B cell (primary cell): ENCODE measurements around the gene FADS2. TPM values are rescaled to one million over a fixed set of nuclear protein-coding genes. Genes with fewer than 3 reads are reported as not detected.

Experiments used
- ATAC-seq: fragments of 200-7000 bp; cut with Tn5 transposase; one replicate; pipeline ENCODE4 v1.10.0; 2021; ENCODE audit warnings: low read depth, mild to moderate bottlenecking, moderate number of reproducible peaks, moderate library complexity
- CTCF ChIA-PET: fragments of 350-600 bp; sonication (Branson Sonifier 250); formaldehyde crosslinking; loops from one replicate; lab custom pipeline; 2021; ENCODE audit warnings: antibody characterized with exemption, inconsistent platforms; lab: Charles Lee
- POLR2A ChIA-PET: fragments of 350-600 bp; sonication (Branson Sonifier 250); formaldehyde crosslinking; loops from one replicate; lab custom pipeline; 2021; ENCODE audit warnings: antibody characterized with exemption; lab: Charles Lee
- DNase-seq: peaks from one replicate; pipeline ENCODE4 v3.0.0; 2013
- H2AFZ ChIP-seq: 2 replicates; pipeline ENCODE4 v1.6.1; 2012; ENCODE audit warnings: mild to moderate bottlenecking, low read depth, low read length; ENCODE audit not compliant: insufficient read depth, poor library complexity, severe bottlenecking
- H3K27ac ChIP-seq, 2 donors: 1 replicate in 1 of 2; 2 replicates in 1 of 2; pipeline ENCODE4 v1.5.1; 2012 to 2013; ENCODE audit warnings: low read length in 2 of 2, mild to moderate bottlenecking in 2 of 2, moderate library complexity in 1 of 2
- H3K27me3 ChIP-seq, 4 experiments: fragments of 200-600 bp in 1 of 4; sonication (generic) in 1 of 4; replicated peaks in 1 of 4; 1 replicate in 2 of 4; 2 replicates in 2 of 4; pipeline versions ENCODE4 v1.6.1 to v1.7.0; 2013 to 2016; ENCODE audit warnings: low read length in 3 of 4, mild to moderate bottlenecking in 2 of 4, mixed read lengths in 1 of 4, moderate library complexity in 1 of 4; ENCODE audit not compliant: insufficient read depth in 4 of 4, control insufficient read depth in 3 of 4; ENCODE audit errors: control extremely low read depth in 1 of 4
- H3K36me3 ChIP-seq, 2 experiments: replicated peaks in 1 of 2; 1 replicate in 1 of 2; 2 replicates in 1 of 2; pipeline versions ENCODE4 v1.6.1 to v1.7.1; 2013; ENCODE audit warnings: low read length in 1 of 2; ENCODE audit not compliant: insufficient read depth in 2 of 2, control insufficient read depth in 1 of 2; ENCODE audit errors: control extremely low read depth in 1 of 2, extremely low read depth in 1 of 2
- H3K4me1 ChIP-seq, 2 donors: fragments of 200-600 bp in 1 of 2; sonication (generic) in 1 of 2; 1 replicate in 1 of 2; 2 replicates in 1 of 2; pipeline versions ENCODE4 v1.5.1 to v1.6.1; 2013 to 2017; ENCODE audit warnings: low read length in 2 of 2; ENCODE audit not compliant: control insufficient read depth in 2 of 2, insufficient read depth in 2 of 2
- H3K4me2 ChIP-seq: replicated peaks from 2 replicates; pipeline ENCODE3; 2012; ENCODE audit warnings: mild to moderate bottlenecking, low read depth, low read length; ENCODE audit not compliant: poor library complexity, severe bottlenecking
- H3K4me3 ChIP-seq, 5 experiments: fragments of 200-600 bp in 1 of 5; sonication (generic) in 1 of 5; 1 replicate in 3 of 5; 2 replicates in 2 of 5; pipeline versions ENCODE4 v1.5.1 to v1.7.0; 2011 to 2016; ENCODE audit warnings: low read length in 4 of 5, mild to moderate bottlenecking in 4 of 5, low read depth in 2 of 5, control low read depth in 1 of 5, moderate library complexity in 1 of 5; ENCODE audit not compliant: insufficient read depth in 1 of 5; ENCODE audit errors: control extremely low read depth in 1 of 5, extremely low read depth in 1 of 5
- H3K79me2 ChIP-seq: fragments of 200-600 bp; sonication (generic); one replicate; pipeline ENCODE4 v1.6.0; 2016; ENCODE audit warnings: low read length; ENCODE audit not compliant: control insufficient read depth, insufficient read depth
- H3K9ac ChIP-seq: fragments of 200-600 bp; sonication (generic); 2 replicates; pipeline ENCODE4 v1.6.1; 2017; ENCODE audit warnings: mild to moderate bottlenecking, low read length, moderate library complexity
- H3K9me3 ChIP-seq, 3 donors: one replicate each; pipeline versions ENCODE4 v1.6.1 to v1.7.1; 2013; ENCODE audit warnings: low read length in 2 of 3; ENCODE audit not compliant: control insufficient read depth in 2 of 3, insufficient read depth in 1 of 3; ENCODE audit errors: control extremely low read depth in 1 of 3
- H4K20me1 ChIP-seq: 2 replicates; pipeline ENCODE4 v1.6.0; 2012; ENCODE audit warnings: mild to moderate bottlenecking, low read length; ENCODE audit not compliant: insufficient read depth, control insufficient read depth, poor library complexity, severe bottlenecking
- H3K27ac Mint-ChIP-seq: one replicate; pipeline ENCODE4 v1.8.0; 2021; ENCODE audit warnings: mixed read lengths
- H3K27me3 Mint-ChIP-seq: one replicate; pipeline ENCODE4 v1.8.0; 2021; ENCODE audit warnings: mixed read lengths
- H3K4me1 Mint-ChIP-seq: one replicate; pipeline ENCODE4 v1.8.0; 2021; ENCODE audit warnings: mixed read lengths
- H3K4me3 Mint-ChIP-seq: one replicate; pipeline ENCODE4 v1.8.0; 2021; ENCODE audit warnings: mixed read lengths
- H3K9me3 Mint-ChIP-seq: one replicate; pipeline ENCODE4 v1.8.0; 2022; ENCODE audit warnings: mixed read lengths; ENCODE audit not compliant: insufficient read depth
- EZH2 ChIP-seq: IDR thresholded peaks from 2 replicates; pipeline ENCODE4 v1.6.1; 2012; ENCODE audit warnings: borderline replicate concordance, low read depth, mild to moderate bottlenecking, moderate library complexity, low read length; ENCODE audit not compliant: insufficient read depth, poor library complexity, severe bottlenecking
- WGBS: methylation state at CpG from one replicate; pipeline ENCODE4 v1.1.5; 2013; ENCODE audit warnings: missing lambda C conversion rate; ENCODE audit not compliant: insufficient coverage; 5-methylcytosine and 5-hydroxymethylcytosine counted together
- intact Hi-C: fragments of 100-400 bp; cut with micrococcal nuclease; formaldehyde crosslinking; loops from one replicate; pipeline ENCODE4 v1.10.0; 2022
- polyA plus RNA-seq: library from polyadenylated mRNA; depleted of rRNA; stranded (reverse); fragments of >200 nt; gene quantifications from 2 replicates; pipeline ENCODE4 v1.2.3, GENCODE V29; 2012
- total RNA-seq, 2 donors: library from RNA; stranded (reverse); fragments of 120-200 nt in 1 of 2; gene quantifications; 1 replicate in 1 of 2; 2 replicates in 1 of 2; pipeline versions ENCODE4 v1.2.3 to v1.2.4, GENCODE V29; 2013 to 2022
- TF ChIP-seq, protein P1 (sequence below): fragments of 200-600 bp; IDR thresholded peaks from one replicate; pipeline ENCODE4 v1.8.0; 2022; ENCODE audit warnings: antibody characterized with exemption, mild to moderate bottlenecking

Gene FADS2
- total and polyA plus RNA-seq, 2 donors (not counting 1 experiment from before 2014, with no cell fraction given), result 1.5 to 5.9 TPM

- ChIA-PET POLR2A (interaction anchor here (0.6 to 2.6 kb wide), 7 partner anchors 17 to 218 kb away, joined by 3 to 14 read pairs (median 5); partner anchors contain the start of gene FTH1), CTCF (interaction anchor here (0.6 to 12.0 kb wide), 25 partner anchors 9 to 653 kb away, joined by 3 to 424 read pairs (median 13); partner anchors contain the start of genes BEST1, FEN1, FTH1 and INCENP)
- Histone ChIP-seq H3K4me2 (peak overlapping the region; percentile 10), H3K79me2 (no peaks in the 10 kb centered on the region), H3K27ac (no peak overlapping the region), H3K9ac (no peak overlapping the region), H3K36me3 (no peaks in the 10 kb centered on the region), H3K4me3 (no peak overlapping the region), H2AFZ (no peak overlapping the region), H3K27me3 (no peaks in the 10 kb centered on the region), H4K20me1 (no peaks in the 10 kb centered on the region), H3K9me3 (no peaks in the 10 kb centered on the region), H3K4me1 (peaks cover 24 to 34% of the 10 kb centered on the region in 2 donors)
- TF ChIP-seq, protein P1, sequence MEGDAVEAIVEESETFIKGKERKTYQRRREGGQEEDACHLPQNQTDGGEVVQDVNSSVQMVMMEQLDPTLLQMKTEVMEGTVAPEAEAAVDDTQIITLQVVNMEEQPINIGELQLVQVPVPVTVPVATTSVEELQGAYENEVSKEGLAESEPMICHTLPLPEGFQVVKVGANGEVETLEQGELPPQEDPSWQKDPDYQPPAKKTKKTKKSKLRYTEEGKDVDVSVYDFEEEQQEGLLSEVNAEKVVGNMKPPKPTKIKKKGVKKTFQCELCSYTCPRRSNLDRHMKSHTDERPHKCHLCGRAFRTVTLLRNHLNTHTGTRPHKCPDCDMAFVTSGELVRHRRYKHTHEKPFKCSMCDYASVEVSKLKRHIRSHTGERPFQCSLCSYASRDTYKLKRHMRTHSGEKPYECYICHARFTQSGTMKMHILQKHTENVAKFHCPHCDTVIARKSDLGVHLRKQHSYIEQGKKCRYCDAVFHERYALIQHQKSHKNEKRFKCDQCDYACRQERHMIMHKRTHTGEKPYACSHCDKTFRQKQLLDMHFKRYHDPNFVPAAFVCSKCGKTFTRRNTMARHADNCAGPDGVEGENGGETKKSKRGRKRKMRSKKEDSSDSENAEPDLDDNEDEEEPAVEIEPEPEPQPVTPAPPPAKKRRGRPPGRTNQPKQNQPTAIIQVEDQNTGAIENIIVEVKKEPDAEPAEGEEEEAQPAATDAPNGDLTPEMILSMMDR, result peak; percentile 82
- TF ChIP-seq EZH2, result no peak
- intact Hi-C loops, result no loop called here
- peak; percentile 46 for ATAC-seq
- peaks cover 34% of the 10 kb centered on the region for H3K4me1 Mint-ChIP-seq
- WGBS, result 71% methylated on average over 17 of the region's 17 CpGs
- no peaks in the 10 kb centered on the region for H3K27me3 Mint-ChIP-seq
- peak overlapping the region; percentile 15 for H3K27ac Mint-ChIP-seq
- H3K9me3 Mint-ChIP-seq, result no peaks in the 10 kb centered on the region
- DNase-seq, result peak; percentile 78
- no peak overlapping the region for H3K4me3 Mint-ChIP-seq
These were observed 69.5 kb downstream of the FADS2 start for GRCh38 chr11:61897387-61898246.

DNA sequence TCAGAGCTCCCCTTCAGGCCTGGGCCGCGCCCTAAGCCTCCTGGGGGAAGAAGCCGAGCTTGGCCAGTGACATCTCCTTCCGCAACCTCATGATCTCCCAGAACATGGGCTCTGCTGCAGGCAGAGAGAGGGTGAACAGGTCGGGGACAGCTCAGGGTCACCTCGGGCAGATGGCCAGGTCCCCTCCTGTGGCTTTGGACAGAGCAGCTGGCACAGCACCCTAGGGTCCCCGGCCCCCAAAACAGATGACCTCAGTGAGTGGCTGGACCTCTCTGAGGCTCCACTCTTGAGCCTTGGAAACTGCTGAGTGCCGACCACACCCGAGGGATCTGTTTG lies 70.1 kb downstream of the FADS2 start:
- no peak overlapping the region for H3K9ac ChIP-seq
- intact Hi-C loops, result no loop called here
- no peaks in the 10 kb centered on the region for H4K20me1 ChIP-seq

More for the DNA sequence above, 70.1 kb downstream of the FADS2 start:
- Histone ChIP-seq H3K79me2 (no peaks in the 10 kb centered on the region), H3K4me3 (no peak overlapping the region), H2AFZ (no peak overlapping the region), H3K4me1 (peaks cover 21 to 28% of the 10 kb centered on the region in 2 donors), H3K27ac (no peak overlapping the region), H3K36me3 (no peaks in the 10 kb centered on the region), H3K27me3 (no peaks in the 10 kb centered on the region), H3K9me3 (no peaks in the 10 kb centered on the region), H3K4me2 (peak overlapping the region; percentile 60)
- no peak for TF ChIP-seq EZH2
- TF ChIP-seq, protein P1, result no peak
- POLR2A ChIA-PET, result interaction anchor here (0.7 to 2.6 kb wide), 8 partner anchors 18 to 229 kb away, joined by 3 to 14 read pairs (median 7); partner anchors contain the start of gene FTH1
- ATAC-seq (no peak), DNase-seq (no peak)
- Mint-ChIP-seq H3K4me3 (no peak overlapping the region), H3K27me3 (no peaks in the 10 kb centered on the region), H3K9me3 (no peaks in the 10 kb centered on the region), H3K27ac (peak overlapping the region; percentile 1), H3K4me1 (peaks cover 30% of the 10 kb centered on the region)
- WGBS, result 88% methylated on average over 9 of the region's 9 CpGs
- CTCF ChIA-PET, result interaction anchor here (0.8 to 12.0 kb wide), 28 partner anchors 9 to 226 kb away, joined by 3 to 424 read pairs (median 12); partner anchors contain the start of genes BEST1, FEN1, FTH1 and INCENP
